GM12878 (cell line): Measurements from ENCODE around the gene AFAP1. TPM values are rescaled to one million over a fixed set of nuclear protein-coding genes. Genes with fewer than 3 reads are reported as not detected.

Experiments
- CEBPB ChIP-seq, 2 experiments: fragments of 150-350 bp in 1 of 2; IDR thresholded peaks; 2 replicates each; pipeline ENCODE4 v1.6.1; 2012 to 2014; ENCODE audit warnings: low read depth in 2 of 2, low read length in 2 of 2, borderline replicate concordance in 1 of 2, inconsistent platforms in 1 of 2
- MTA2 ChIP-seq: fragments of 450-650 bp; IDR thresholded peaks from 2 replicates; pipeline ENCODE4 v1.6.1; 2016; ENCODE audit warnings: low read depth, mild to moderate bottlenecking, moderate library complexity
- MYB ChIP-seq: fragments of 150-350 bp; IDR thresholded peaks from 2 replicates; pipeline ENCODE4 v1.6.1; 2014; ENCODE audit warnings: mild to moderate bottlenecking, low read depth, low read length, borderline replicate concordance
- NR2C1 ChIP-seq: fragments of 450-650 bp; IDR thresholded peaks from 2 replicates; pipeline ENCODE4 v1.6.1; 2017; ENCODE audit warnings: antibody characterized with exemption, mild to moderate bottlenecking, moderate library complexity
- RAD21 ChIP-seq: IDR thresholded peaks from 2 replicates; pipeline ENCODE4 v1.6.1; 2011; ENCODE audit warnings: mild to moderate bottlenecking, low read depth, low read length, moderate library complexity; ENCODE audit not compliant: insufficient read depth
- RUNX3 ChIP-seq: IDR thresholded peaks from 2 replicates; pipeline ENCODE4 v1.6.1; 2012; ENCODE audit warnings: low read length, inconsistent platforms
- SIN3A ChIP-seq: IDR thresholded peaks from 2 replicates; pipeline ENCODE4 v1.6.1; 2012; ENCODE audit warnings: low read depth, low read length, improper control_type of control experiment
- STAT3 ChIP-seq: IDR thresholded peaks from 2 replicates; pipeline ENCODE4 v1.6.1; 2011; ENCODE audit warnings: low read depth, low read length, improper control_type of control experiment
- YY1 ChIP-seq: IDR thresholded peaks from 2 replicates; pipeline ENCODE4 v1.6.1; 2011; ENCODE audit warnings: low read depth, mild to moderate bottlenecking, low read length
- ZNF687 ChIP-seq: fragments of 450-650 bp; IDR thresholded peaks from 2 replicates; pipeline ENCODE4 v1.6.1; 2017; ENCODE audit warnings: mild to moderate bottlenecking, moderate library complexity
- polyA plus RNA-seq, 11 experiments: library from polyadenylated mRNA; depleted of rRNA in 4 of 11; unstranded in 6 of 11; stranded (reverse) in 5 of 11; fragments of >200 nt; fragmentation: Nextera tagmentation in 4 of 11; fragmentation: Illumina TruSeq in 1 of 11; extraction: Ambion mirVana in 4 of 11; extraction: Trizol in 1 of 11; gene quantifications; 1 replicate in 1 of 11; 2 replicates in 10 of 11; pipeline versions ENCODE4 v1.2.1 to v1.2.3, GENCODE V29; 2011 to 2016; ENCODE audit warnings: inconsistent platforms in 2 of 11, missing spikeins in 2 of 11, low read depth in 1 of 11
- total RNA-seq, 4 experiments: library from RNA; depleted of rRNA in 3 of 4; stranded (reverse); fragments of >200 nt in 3 of 4; fragmentation: Illumina TruSeq in 1 of 4; extraction: Trizol in 1 of 4; gene quantifications; 2 replicates each; pipeline versions ENCODE4 v1.2.1 to v1.2.3, GENCODE V29; 2013 to 2021
- TF ChIP-seq, protein P1 (sequence below): fragments of 450-650 bp; formaldehyde crosslinking; IDR thresholded peaks from 2 replicates; pipeline ENCODE4 v1.4.0; 2020; ENCODE audit warnings: mild to moderate bottlenecking, moderate library complexity
- TF ChIP-seq, protein P2 (sequence below): fragments of 450-650 bp; conservative IDR thresholded peaks from 2 replicates; pipeline ENCODE4 v1.6.1; 2017; ENCODE audit warnings: mild to moderate bottlenecking, moderate library complexity
- TF ChIP-seq, protein P3 (sequence below): IDR thresholded peaks from 2 replicates; pipeline ENCODE4 v1.6.1; 2012; ENCODE audit warnings: low read length, inconsistent platforms

AFAP1 gene
- total and polyA plus RNA-seq, 10 of the 15 experiments (the other 5 are each of a cell fraction or from before 2014, with no cell fraction given): 0.02 to 0.23 (median 0.09) TPM; not detected in 1

DNA sequence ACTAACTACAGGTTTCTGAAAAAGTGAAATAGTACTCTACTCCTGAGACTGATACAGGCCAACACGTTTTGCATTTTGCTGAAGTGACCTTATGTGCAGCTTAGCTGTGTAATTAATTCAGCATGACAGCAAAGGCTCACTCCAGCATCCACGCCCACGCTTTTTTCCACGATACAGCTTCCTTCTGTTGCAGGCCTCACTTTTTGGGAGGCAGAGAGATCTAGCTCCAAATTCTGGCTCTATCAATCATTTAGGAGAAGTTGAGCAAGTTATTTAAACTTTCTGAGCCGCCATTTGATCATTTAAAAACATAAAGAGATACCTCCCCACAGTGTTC, 160.3 kb downstream of the AFAP1 start (continued):
- TF ChIP-seq, protein P1, sequence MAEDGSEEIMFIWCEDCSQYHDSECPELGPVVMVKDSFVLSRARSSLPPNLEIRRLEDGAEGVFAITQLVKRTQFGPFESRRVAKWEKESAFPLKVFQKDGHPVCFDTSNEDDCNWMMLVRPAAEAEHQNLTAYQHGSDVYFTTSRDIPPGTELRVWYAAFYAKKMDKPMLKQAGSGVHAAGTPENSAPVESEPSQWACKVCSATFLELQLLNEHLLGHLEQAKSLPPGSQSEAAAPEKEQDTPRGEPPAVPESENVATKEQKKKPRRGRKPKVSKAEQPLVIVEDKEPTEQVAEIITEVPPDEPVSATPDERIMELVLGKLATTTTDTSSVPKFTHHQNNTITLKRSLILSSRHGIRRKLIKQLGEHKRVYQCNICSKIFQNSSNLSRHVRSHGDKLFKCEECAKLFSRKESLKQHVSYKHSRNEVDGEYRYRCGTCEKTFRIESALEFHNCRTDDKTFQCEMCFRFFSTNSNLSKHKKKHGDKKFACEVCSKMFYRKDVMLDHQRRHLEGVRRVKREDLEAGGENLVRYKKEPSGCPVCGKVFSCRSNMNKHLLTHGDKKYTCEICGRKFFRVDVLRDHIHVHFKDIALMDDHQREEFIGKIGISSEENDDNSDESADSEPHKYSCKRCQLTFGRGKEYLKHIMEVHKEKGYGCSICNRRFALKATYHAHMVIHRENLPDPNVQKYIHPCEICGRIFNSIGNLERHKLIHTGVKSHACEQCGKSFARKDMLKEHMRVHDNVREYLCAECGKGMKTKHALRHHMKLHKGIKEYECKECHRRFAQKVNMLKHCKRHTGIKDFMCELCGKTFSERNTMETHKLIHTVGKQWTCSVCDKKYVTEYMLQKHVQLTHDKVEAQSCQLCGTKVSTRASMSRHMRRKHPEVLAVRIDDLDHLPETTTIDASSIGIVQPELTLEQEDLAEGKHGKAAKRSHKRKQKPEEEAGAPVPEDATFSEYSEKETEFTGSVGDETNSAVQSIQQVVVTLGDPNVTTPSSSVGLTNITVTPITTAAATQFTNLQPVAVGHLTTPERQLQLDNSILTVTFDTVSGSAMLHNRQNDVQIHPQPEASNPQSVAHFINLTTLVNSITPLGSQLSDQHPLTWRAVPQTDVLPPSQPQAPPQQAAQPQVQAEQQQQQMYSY (CRISPR knock-in tag): no peak
- TF ChIP-seq, protein P2, sequence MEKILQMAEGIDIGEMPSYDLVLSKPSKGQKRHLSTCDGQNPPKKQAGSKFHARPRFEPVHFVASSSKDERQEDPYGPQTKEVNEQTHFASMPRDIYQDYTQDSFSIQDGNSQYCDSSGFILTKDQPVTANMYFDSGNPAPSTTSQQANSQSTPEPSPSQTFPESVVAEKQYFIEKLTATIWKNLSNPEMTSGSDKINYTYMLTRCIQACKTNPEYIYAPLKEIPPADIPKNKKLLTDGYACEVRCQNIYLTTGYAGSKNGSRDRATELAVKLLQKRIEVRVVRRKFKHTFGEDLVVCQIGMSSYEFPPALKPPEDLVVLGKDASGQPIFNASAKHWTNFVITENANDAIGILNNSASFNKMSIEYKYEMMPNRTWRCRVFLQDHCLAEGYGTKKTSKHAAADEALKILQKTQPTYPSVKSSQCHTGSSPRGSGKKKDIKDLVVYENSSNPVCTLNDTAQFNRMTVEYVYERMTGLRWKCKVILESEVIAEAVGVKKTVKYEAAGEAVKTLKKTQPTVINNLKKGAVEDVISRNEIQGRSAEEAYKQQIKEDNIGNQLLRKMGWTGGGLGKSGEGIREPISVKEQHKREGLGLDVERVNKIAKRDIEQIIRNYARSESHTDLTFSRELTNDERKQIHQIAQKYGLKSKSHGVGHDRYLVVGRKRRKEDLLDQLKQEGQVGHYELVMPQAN: no peak
- TF ChIP-seq ZNF687: no peak
- TF ChIP-seq SIN3A: no peak
- TF ChIP-seq, protein P3, sequence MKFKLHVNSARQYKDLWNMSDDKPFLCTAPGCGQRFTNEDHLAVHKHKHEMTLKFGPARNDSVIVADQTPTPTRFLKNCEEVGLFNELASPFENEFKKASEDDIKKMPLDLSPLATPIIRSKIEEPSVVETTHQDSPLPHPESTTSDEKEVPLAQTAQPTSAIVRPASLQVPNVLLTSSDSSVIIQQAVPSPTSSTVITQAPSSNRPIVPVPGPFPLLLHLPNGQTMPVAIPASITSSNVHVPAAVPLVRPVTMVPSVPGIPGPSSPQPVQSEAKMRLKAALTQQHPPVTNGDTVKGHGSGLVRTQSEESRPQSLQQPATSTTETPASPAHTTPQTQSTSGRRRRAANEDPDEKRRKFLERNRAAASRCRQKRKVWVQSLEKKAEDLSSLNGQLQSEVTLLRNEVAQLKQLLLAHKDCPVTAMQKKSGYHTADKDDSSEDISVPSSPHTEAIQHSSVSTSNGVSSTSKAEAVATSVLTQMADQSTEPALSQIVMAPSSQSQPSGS: no peak
- TF ChIP-seq MTA2: no peak
- TF ChIP-seq MYB: no peak
- TF ChIP-seq STAT3: no peak
- TF ChIP-seq YY1: no peak
- TF ChIP-seq RUNX3: no peak
- TF ChIP-seq CEBPB (IDR thresholded peaks at IDR 0.05; ENCODE audit: borderline replicate concordance in 1 of 2, low read depth in 2 of 2, low read length in 2 of 2): no peak
- TF ChIP-seq NR2C1: no peak
- no peak for TF ChIP-seq RAD21
